IPS DF 19.7 (cell line): ENCODE results near the gene UQCC2.

Experiments
- DNase-seq: peaks from one replicate; pipeline ENCODE4 v3.0.0-alpha.2; 2013; ENCODE audit warnings: low read depth, low spot score

UQCC2 gene

GRCh38 chr6:33725891-33726673, 14.6 kb upstream of the UQCC2 start:
- no peak for DNase-seq

GRCh38 chr6:33725222-33725621, 13.7 kb upstream of the UQCC2 start:
- DNase-seq = no peak

- DNase-seq = no peak
Measured at GRCh38 chr6:33724102-33725023, 12.9 kb upstream of the UQCC2 start.

- DNase-seq = no peak
Measured at GRCh38 chr6:33723371-33724085, 12.0 kb upstream of the UQCC2 start.

- no peak for DNase-seq
Measured at GRCh38 chr6:33722103-33722623, 10.7 kb upstream of the UQCC2 start.

- no peak for DNase-seq
Measured at GRCh38 chr6:33721508-33721907, 10.0 kb upstream of the UQCC2 start.

GRCh38 chr6:33720998-33721397, 9.5 kb upstream of the UQCC2 start:
- DNase-seq = no peak

GRCh38 chr6:33719326-33719987, 8.0 kb upstream of the UQCC2 start:
- no peak for DNase-seq

GRCh38 chr6:33718713-33719112, 7.2 kb upstream of the UQCC2 start:
- DNase-seq = no peak

- no peak for DNase-seq
Measured at GRCh38 chr6:33717934-33718455, 6.5 kb upstream of the UQCC2 start.

- no peak for DNase-seq
Measured at GRCh38 chr6:33716890-33717632, 5.6 kb upstream of the UQCC2 start.

- no peak for DNase-seq
Measured at GRCh38 chr6:33716379-33716778, 4.9 kb upstream of the UQCC2 start.

GRCh38 chr6:33714385-33715040, 3.0 kb upstream of the UQCC2 start:
- DNase-seq = no peak

GRCh38 chr6:33713786-33714185, 2.3 kb upstream of the UQCC2 start:
- no peak for DNase-seq

GRCh38 chr6:33712914-33713313, 1.4 kb upstream of the UQCC2 start:
- DNase-seq = no peak

- DNase-seq = no peak
Measured at GRCh38 chr6:33710296-33711121, 991 bp downstream of the UQCC2 start.

- no peak for DNase-seq
Measured at GRCh38 chr6:33709605-33710295, 1.8 kb downstream of the UQCC2 start.

GRCh38 chr6:33708516-33709204, 2.8 kb downstream of the UQCC2 start:
- no peak for DNase-seq
